AG09319 (cell line): ENCODE measurements around the gene METTL21A.

Experiments used
- DNase-seq: peaks from one replicate; pipeline ENCODE4 v3.0.0-alpha.2; 2010; ENCODE audit warnings: low read depth; ENCODE audit errors: extremely low read depth
- CTCF ChIP-seq: IDR thresholded peaks from 2 replicates; pipeline ENCODE4 v1.5.1; 2011; ENCODE audit warnings: low read depth, mild to moderate bottlenecking, inconsistent platforms, low read length, moderate library complexity

METTL21A gene

GRCh38 chr2:207625014-207625907 is at the start of gene METTL21A:
TSS of gene METTL21A (minus strand) at chr2:207625394. CDS start at chr2:207624375, 1,019 bp downstream.
- no peak for DNase-seq
- peak; percentile 31 for TF ChIP-seq CTCF

- DNase-seq = no peak
- no peak for TF ChIP-seq CTCF
These were observed 49.6 kb upstream of the METTL21A start for GRCh38 chr2:207674826-207675225.

- TF ChIP-seq CTCF = no peak
These were observed 49.1 kb upstream of the METTL21A start for GRCh38 chr2:207674266-207674774.

GRCh38 chr2:207673431-207673830 is 48.2 kb upstream of the METTL21A start:
- no peak for DNase-seq
- TF ChIP-seq CTCF = no peak

More at GRCh38 chr2:207674266-207674774, 49.1 kb upstream of the METTL21A start:
- DNase-seq = no peak

- DNase-seq = no peak
- TF ChIP-seq CTCF = no peak
These were observed 45.7 kb upstream of the METTL21A start for GRCh38 chr2:207670887-207671286.

GRCh38 chr2:207663870-207664545 is 38.8 kb upstream of the METTL21A start:
- no peak for TF ChIP-seq CTCF
- no peak for DNase-seq

- TF ChIP-seq CTCF = no peak
- no peak for DNase-seq
These were observed 37.0 kb upstream of the METTL21A start for GRCh38 chr2:207662203-207662602.
